ENCODE data around the gene DDAH1. TPM values are rescaled to one million over a fixed set of nuclear protein-coding genes. Genes with fewer than 3 reads are reported as not detected.

Gene DDAH1
- total and polyA plus RNA-seq, 2 experiments from 2014 or later, result 29.4 to 41.7 TPM

DNA sequence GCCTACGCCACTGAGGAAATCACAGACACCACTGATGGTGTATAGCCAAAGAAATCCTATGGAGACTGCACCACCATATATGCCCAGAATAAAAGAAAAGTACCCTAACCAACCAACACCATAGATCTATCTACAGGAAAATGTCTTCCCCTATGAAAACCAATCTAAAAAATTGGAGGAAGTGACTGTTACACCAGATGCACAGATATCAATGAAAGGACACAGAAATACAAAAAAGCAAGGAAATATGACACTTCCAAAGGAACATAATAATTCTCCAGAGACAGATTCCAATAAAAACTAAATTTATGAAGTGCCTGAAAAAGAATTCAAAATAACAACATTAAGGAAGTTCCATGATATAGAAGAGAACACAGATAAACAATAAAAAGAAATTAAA is 131.8 kb downstream of the DDAH1 start:
- H3K4me3 ChIP-seq, result no peak overlapping the region
- Mint-ChIP-seq H3K4me3 (no peak overlapping the region), H3K9me3 (no peaks in the 10 kb centered on the region; the same call in 2 of the 3 replicates), H3K36me3 (ENCODE audit: low read depth) (peaks cover 5% of the 10 kb centered on the region; the same call in 2 of the 3 replicates), H3K27ac (no peak overlapping the region), H3K4me1 (peaks cover 24% of the 10 kb centered on the region), H3K27me3 (ENCODE audit: insufficient read depth, low read depth, poor library complexity) (no peaks in the 10 kb centered on the region)
- peaks cover 21% of the 10 kb centered on the region for H3K4me1 ChIP-seq (ENCODE audit: insufficient read depth)
- no peak overlapping the region for H3K27ac ChIP-seq (ENCODE audit: low read depth)
- DNase-seq (ENCODE audit: low spot score) (no peak), ATAC-seq (no peak)
- no peaks in the 10 kb centered on the region for H3K9me2 ChIP-seq (ENCODE audit: insufficient read depth)
- H3K27me3 ChIP-seq (ENCODE audit: insufficient read depth), result no peaks in the 10 kb centered on the region
- no peaks in the 10 kb centered on the region for H4K20me1 ChIP-seq (replicated peaks; ENCODE audit: insufficient read depth)
- H3K4me2 ChIP-seq, result no peak overlapping the region
- TF ChIP-seq, protein P1, sequence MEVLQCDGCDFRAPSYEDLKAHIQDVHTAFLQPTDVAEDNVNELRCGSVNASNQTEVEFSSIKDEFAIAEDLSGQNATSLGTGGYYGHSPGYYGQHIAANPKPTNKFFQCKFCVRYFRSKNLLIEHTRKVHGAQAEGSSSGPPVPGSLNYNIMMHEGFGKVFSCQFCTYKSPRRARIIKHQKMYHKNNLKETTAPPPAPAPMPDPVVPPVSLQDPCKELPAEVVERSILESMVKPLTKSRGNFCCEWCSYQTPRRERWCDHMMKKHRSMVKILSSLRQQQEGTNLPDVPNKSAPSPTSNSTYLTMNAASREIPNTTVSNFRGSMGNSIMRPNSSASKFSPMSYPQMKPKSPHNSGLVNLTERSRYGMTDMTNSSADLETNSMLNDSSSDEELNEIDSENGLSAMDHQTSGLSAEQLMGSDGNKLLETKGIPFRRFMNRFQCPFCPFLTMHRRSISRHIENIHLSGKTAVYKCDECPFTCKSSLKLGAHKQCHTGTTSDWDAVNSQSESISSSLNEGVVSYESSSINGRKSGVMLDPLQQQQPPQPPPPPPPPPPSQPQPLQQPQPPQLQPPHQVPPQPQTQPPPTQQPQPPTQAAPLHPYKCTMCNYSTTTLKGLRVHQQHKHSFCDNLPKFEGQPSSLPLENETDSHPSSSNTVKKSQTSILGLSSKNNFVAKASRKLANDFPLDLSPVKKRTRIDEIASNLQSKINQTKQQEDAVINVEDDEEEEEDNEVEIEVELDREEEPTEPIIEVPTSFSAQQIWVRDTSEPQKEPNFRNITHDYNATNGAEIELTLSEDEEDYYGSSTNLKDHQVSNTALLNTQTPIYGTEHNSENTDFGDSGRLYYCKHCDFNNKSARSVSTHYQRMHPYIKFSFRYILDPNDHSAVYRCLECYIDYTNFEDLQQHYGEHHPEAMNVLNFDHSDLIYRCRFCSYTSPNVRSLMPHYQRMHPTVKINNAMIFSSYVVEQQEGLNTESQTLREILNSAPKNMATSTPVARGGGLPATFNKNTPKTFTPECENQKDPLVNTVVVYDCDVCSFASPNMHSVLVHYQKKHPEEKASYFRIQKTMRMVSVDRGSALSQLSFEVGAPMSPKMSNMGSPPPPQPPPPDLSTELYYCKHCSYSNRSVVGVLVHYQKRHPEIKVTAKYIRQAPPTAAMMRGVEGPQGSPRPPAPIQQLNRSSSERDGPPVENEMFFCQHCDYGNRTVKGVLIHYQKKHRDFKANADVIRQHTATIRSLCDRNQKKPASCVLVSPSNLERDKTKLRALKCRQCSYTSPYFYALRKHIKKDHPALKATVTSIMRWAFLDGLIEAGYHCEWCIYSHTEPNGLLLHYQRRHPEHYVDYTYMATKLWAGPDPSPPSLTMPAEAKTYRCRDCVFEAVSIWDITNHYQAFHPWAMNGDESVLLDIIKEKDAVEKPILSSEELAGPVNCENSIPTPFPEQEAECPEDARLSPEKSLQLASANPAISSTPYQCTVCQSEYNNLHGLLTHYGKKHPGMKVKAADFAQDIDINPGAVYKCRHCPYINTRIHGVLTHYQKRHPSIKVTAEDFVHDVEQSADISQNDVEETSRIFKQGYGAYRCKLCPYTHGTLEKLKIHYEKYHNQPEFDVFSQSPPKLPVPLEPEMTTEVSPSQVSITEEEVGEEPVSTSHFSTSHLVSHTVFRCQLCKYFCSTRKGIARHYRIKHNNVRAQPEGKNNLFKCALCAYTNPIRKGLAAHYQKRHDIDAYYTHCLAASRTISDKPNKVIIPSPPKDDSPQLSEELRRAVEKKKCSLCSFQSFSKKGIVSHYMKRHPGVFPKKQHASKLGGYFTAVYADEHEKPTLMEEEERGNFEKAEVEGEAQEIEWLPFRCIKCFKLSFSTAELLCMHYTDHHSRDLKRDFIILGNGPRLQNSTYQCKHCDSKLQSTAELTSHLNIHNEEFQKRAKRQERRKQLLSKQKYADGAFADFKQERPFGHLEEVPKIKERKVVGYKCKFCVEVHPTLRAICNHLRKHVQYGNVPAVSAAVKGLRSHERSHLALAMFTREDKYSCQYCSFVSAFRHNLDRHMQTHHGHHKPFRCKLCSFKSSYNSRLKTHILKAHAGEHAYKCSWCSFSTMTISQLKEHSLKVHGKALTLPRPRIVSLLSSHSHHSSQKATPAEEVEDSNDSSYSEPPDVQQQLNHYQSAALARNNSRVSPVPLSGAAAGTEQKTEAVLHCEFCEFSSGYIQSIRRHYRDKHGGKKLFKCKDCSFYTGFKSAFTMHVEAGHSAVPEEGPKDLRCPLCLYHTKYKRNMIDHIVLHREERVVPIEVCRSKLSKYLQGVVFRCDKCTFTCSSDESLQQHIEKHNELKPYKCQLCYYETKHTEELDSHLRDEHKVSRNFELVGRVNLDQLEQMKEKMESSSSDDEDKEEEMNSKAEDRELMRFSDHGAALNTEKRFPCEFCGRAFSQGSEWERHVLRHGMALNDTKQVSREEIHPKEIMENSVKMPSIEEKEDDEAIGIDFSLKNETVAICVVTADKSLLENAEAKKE (CRISPR knock-in tag; IDR thresholded peaks at IDR 0.05), result no peak
- no peak for TF ChIP-seq EZH2 (IDR thresholded peaks at IDR 0.05; ENCODE audit: low read depth, unreplicated experiment)
- no peak for TF ChIP-seq ZNF114 (CRISPR knock-in tag; IDR thresholded peaks at IDR 0.05)
- no peak for TF ChIP-seq CREB1 (CRISPR knock-in tag; IDR thresholded peaks at IDR 0.05; ENCODE audit: low read depth)
- no peak for TF ChIP-seq ZNF331 (CRISPR knock-in tag; IDR thresholded peaks at IDR 0.05; ENCODE audit: low read depth)
- TF ChIP-seq, protein P2, sequence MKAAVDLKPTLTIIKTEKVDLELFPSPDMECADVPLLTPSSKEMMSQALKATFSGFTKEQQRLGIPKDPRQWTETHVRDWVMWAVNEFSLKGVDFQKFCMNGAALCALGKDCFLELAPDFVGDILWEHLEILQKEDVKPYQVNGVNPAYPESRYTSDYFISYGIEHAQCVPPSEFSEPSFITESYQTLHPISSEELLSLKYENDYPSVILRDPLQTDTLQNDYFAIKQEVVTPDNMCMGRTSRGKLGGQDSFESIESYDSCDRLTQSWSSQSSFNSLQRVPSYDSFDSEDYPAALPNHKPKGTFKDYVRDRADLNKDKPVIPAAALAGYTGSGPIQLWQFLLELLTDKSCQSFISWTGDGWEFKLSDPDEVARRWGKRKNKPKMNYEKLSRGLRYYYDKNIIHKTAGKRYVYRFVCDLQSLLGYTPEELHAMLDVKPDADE (IDR thresholded peaks at IDR 0.05), result no peak
- TF ChIP-seq, protein P3, sequence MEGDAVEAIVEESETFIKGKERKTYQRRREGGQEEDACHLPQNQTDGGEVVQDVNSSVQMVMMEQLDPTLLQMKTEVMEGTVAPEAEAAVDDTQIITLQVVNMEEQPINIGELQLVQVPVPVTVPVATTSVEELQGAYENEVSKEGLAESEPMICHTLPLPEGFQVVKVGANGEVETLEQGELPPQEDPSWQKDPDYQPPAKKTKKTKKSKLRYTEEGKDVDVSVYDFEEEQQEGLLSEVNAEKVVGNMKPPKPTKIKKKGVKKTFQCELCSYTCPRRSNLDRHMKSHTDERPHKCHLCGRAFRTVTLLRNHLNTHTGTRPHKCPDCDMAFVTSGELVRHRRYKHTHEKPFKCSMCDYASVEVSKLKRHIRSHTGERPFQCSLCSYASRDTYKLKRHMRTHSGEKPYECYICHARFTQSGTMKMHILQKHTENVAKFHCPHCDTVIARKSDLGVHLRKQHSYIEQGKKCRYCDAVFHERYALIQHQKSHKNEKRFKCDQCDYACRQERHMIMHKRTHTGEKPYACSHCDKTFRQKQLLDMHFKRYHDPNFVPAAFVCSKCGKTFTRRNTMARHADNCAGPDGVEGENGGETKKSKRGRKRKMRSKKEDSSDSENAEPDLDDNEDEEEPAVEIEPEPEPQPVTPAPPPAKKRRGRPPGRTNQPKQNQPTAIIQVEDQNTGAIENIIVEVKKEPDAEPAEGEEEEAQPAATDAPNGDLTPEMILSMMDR (conservative IDR thresholded peaks at IDR 0.05; ENCODE audit: low read depth in 2 of 2), result no peak
- no peak for TF ChIP-seq STAT1 (IDR thresholded peaks at IDR 0.05; ENCODE audit: unreplicated experiment)
- TF ChIP-seq, protein P4, sequence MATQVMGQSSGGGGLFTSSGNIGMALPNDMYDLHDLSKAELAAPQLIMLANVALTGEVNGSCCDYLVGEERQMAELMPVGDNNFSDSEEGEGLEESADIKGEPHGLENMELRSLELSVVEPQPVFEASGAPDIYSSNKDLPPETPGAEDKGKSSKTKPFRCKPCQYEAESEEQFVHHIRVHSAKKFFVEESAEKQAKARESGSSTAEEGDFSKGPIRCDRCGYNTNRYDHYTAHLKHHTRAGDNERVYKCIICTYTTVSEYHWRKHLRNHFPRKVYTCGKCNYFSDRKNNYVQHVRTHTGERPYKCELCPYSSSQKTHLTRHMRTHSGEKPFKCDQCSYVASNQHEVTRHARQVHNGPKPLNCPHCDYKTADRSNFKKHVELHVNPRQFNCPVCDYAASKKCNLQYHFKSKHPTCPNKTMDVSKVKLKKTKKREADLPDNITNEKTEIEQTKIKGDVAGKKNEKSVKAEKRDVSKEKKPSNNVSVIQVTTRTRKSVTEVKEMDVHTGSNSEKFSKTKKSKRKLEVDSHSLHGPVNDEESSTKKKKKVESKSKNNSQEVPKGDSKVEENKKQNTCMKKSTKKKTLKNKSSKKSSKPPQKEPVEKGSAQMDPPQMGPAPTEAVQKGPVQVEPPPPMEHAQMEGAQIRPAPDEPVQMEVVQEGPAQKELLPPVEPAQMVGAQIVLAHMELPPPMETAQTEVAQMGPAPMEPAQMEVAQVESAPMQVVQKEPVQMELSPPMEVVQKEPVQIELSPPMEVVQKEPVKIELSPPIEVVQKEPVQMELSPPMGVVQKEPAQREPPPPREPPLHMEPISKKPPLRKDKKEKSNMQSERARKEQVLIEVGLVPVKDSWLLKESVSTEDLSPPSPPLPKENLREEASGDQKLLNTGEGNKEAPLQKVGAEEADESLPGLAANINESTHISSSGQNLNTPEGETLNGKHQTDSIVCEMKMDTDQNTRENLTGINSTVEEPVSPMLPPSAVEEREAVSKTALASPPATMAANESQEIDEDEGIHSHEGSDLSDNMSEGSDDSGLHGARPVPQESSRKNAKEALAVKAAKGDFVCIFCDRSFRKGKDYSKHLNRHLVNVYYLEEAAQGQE (IDR thresholded peaks at IDR 0.05; ENCODE audit: unreplicated experiment), result no peak
- TF ChIP-seq POLR2AphosphoS5 (IDR thresholded peaks at IDR 0.05; ENCODE audit: low read depth), result no peak
- no peak for TF ChIP-seq JUNB (IDR thresholded peaks at IDR 0.05; ENCODE audit: unreplicated experiment)
- TF ChIP-seq NANOG (IDR thresholded peaks at IDR 0.05; ENCODE audit: borderline replicate concordance), result no peak
- no peak for TF ChIP-seq EZH2phosphoT487 (IDR thresholded peaks at IDR 0.05; ENCODE audit: unreplicated experiment)
- H3F3A ChIP-seq (replicated peaks; ENCODE audit: low read depth), result no peaks in the 10 kb centered on the region
- no peak overlapping the region for H2AFZ ChIP-seq
- H3K36me3 ChIP-seq (ENCODE audit: insufficient read depth), result no peaks in the 10 kb centered on the region
- no peaks in the 10 kb centered on the region for H3K79me2 ChIP-seq (replicated peaks; ENCODE audit: insufficient read depth)

Data from GM23338 (cell line).